IPS-18a (cell line): ENCODE data around the gene ARMH3.

ENCODE experiments used
- H3K27ac ChIP-seq: one replicate; pipeline ENCODE4 v1.5.1; 2013; ENCODE audit warnings: low read length
- H3K27me3 ChIP-seq: one replicate; pipeline ENCODE4 v1.6.1; 2013; ENCODE audit warnings: mild to moderate bottlenecking, low read length; ENCODE audit not compliant: control insufficient read depth, insufficient read depth
- H3K36me3 ChIP-seq: one replicate; pipeline ENCODE4 v1.6.1; 2013; ENCODE audit warnings: low read depth, low read length; ENCODE audit not compliant: control insufficient read depth
- H3K4me1 ChIP-seq: one replicate; pipeline ENCODE4 v1.6.1; 2013; ENCODE audit warnings: low read depth, low read length; ENCODE audit not compliant: control insufficient read depth
- H3K4me3 ChIP-seq: one replicate; pipeline ENCODE4 v1.5.1; 2013; ENCODE audit warnings: low read length
- H3K9ac ChIP-seq: one replicate; pipeline ENCODE4 v1.6.1; 2013; ENCODE audit warnings: mild to moderate bottlenecking, low read length, moderate library complexity
- H3K9me3 ChIP-seq: one replicate; pipeline ENCODE4 v1.6.1; 2013; ENCODE audit warnings: low read depth, low read length; ENCODE audit not compliant: control insufficient read depth

ARMH3 gene

GRCh38 chr10:101840741-101841453 is 215.1 kb downstream of the ARMH3 start:
- peak overlapping the region; percentile 38 for H3K9ac ChIP-seq
- H3K4me1 ChIP-seq: peaks cover 11% of the 10 kb centered on the region
- H3K4me3 ChIP-seq: peak overlapping the region; percentile 78
- no peak overlapping the region for H3K27ac ChIP-seq
- H3K27me3 ChIP-seq: peaks cover 23% of the 10 kb centered on the region
- H3K36me3 ChIP-seq: no peaks in the 10 kb centered on the region
- H3K9me3 ChIP-seq: no peaks in the 10 kb centered on the region

- Histone ChIP-seq H3K9ac (peak overlapping the region; percentile 38), H3K9me3 (no peaks in the 10 kb centered on the region), H3K4me3 (peak overlapping the region; percentile 78), H3K27ac (no peak overlapping the region), H3K4me1 (peaks cover 11% of the 10 kb centered on the region), H3K36me3 (no peaks in the 10 kb centered on the region), H3K27me3 (peaks cover 23% of the 10 kb centered on the region)
Measured at GRCh38 chr10:101840102-101840684, 215.8 kb downstream of the ARMH3 start.

DNA sequence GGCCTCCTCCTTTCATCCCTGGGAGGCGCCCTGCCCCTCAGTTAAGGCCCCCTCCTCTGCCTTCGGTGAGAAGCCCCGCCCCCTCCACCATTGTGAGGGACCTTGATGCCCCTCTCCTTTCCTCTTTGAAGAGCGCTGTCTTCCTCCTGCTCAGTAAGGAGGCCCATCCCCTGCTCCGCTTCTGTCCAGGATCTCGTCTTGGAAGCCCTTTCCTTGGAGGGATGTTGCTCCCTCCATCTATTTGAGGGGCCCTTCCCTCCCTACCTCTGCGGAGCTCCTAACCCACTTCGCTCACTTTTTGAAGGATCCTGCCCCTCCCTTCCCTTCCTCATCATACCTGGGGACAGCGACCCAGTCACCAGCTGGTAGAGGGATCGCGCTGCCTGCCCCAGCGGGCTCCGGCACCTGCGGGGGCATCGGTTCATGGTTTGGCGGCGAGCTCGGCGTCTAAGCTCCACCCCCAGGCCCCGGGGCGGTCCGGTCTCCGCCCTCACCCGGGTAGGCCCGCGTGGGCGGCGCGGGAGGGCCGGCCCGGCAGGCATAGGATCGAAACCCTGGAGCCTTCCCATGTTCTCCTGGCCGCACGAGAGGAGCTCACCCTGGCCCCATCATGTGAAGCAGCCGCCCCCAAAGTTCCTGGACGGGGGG is 216.4 kb downstream of the ARMH3 start:
- peaks cover 11% of the 10 kb centered on the region for H3K4me1 ChIP-seq
- peaks cover 23% of the 10 kb centered on the region for H3K27me3 ChIP-seq
- H3K9ac ChIP-seq: peak overlapping the region; percentile 38
- H3K27ac ChIP-seq: no peak overlapping the region
- no peaks in the 10 kb centered on the region for H3K36me3 ChIP-seq
- no peaks in the 10 kb centered on the region for H3K9me3 ChIP-seq
- H3K4me3 ChIP-seq: peak overlapping the region; percentile 78

DNA sequence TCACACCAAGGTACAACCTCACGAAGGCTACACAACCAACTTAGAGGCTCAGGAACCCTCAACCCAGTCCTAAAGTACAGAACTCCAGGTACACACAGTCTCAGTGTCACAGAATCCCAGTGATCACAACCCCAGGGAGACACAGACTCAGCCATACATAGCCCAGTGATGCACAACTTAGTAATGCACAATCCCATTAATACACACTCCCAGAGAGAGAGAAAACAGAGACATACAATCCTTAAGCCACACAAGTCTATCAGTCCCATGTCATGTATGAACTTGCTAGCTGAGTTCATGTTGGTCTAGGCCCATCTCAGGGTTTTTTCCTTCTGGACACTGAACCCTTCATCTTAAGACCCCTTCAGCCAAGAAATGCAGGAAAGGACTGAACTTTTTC is 217.0 kb downstream of the ARMH3 start:
- Histone ChIP-seq H3K4me1 (peaks cover 8% of the 10 kb centered on the region), H3K9ac (no peak overlapping the region), H3K27ac (no peak overlapping the region), H3K36me3 (no peaks in the 10 kb centered on the region), H3K9me3 (no peaks in the 10 kb centered on the region), H3K4me3 (peak overlapping the region; percentile 78), H3K27me3 (peaks cover 23% of the 10 kb centered on the region)

- Histone ChIP-seq H3K36me3 (no peaks in the 10 kb centered on the region), H3K27me3 (peaks cover 23% of the 10 kb centered on the region), H3K9ac (no peak overlapping the region), H3K27ac (no peak overlapping the region), H3K4me1 (peaks cover 8% of the 10 kb centered on the region), H3K9me3 (no peaks in the 10 kb centered on the region), H3K4me3 (peak overlapping the region; percentile 78)
Measured at GRCh38 chr10:101838416-101838970, 217.5 kb downstream of the ARMH3 start.

DNA sequence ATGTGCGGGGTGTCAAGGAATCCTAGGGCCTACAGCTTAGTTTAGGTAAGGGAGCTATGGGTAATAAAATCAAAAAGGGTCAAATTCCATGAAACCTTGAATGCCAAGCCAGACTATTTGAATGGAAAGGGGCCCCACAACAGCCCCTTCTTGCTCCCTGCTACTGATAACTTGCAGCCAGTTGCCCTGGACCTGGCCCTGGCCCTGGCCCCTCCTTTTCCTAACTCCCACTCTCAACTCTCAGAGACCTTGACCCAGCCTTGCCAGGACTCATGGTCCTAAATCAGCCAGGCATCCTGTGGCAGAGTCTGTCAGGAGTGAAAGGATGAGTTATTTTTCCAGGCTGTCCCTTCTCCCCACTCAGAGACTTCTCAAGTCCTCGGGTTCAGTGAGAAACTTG is 218.2 kb downstream of the ARMH3 start:
- H3K9ac ChIP-seq: no peak overlapping the region
- H3K27me3 ChIP-seq: peaks cover 16% of the 10 kb centered on the region
- no peak overlapping the region for H3K27ac ChIP-seq

GRCh38 chr10:101835362-101835761 is 220.6 kb downstream of the ARMH3 start:
- Histone ChIP-seq H3K27ac (no peak overlapping the region), H3K27me3 (no peaks in the 10 kb centered on the region), H3K9ac (no peak overlapping the region), H3K9me3 (no peaks in the 10 kb centered on the region), H3K4me1 (peaks cover 8% of the 10 kb centered on the region), H3K36me3 (no peaks in the 10 kb centered on the region), H3K4me3 (no peak overlapping the region)

More for the DNA sequence above, 218.2 kb downstream of the ARMH3 start:
- no peak overlapping the region for H3K4me3 ChIP-seq
- H3K36me3 ChIP-seq: no peaks in the 10 kb centered on the region
- peaks cover 8% of the 10 kb centered on the region for H3K4me1 ChIP-seq
- H3K9me3 ChIP-seq: no peaks in the 10 kb centered on the region

GRCh38 chr10:101834341-101834740 is 221.6 kb downstream of the ARMH3 start:
- H3K27ac ChIP-seq: no peak overlapping the region
- H3K4me3 ChIP-seq: no peak overlapping the region
- peaks cover 4% of the 10 kb centered on the region for H3K4me1 ChIP-seq
- H3K27me3 ChIP-seq: no peaks in the 10 kb centered on the region
- H3K9me3 ChIP-seq: no peaks in the 10 kb centered on the region
- H3K36me3 ChIP-seq: no peaks in the 10 kb centered on the region
- no peak overlapping the region for H3K9ac ChIP-seq

GRCh38 chr10:101833466-101833865 is 222.5 kb downstream of the ARMH3 start:
- no peaks in the 10 kb centered on the region for H3K36me3 ChIP-seq
- no peak overlapping the region for H3K4me3 ChIP-seq
- no peaks in the 10 kb centered on the region for H3K27me3 ChIP-seq
- H3K9me3 ChIP-seq: no peaks in the 10 kb centered on the region
- H3K4me1 ChIP-seq: peaks cover 4% of the 10 kb centered on the region
- no peak overlapping the region for H3K9ac ChIP-seq
- no peak overlapping the region for H3K27ac ChIP-seq

- no peak overlapping the region for H3K27ac ChIP-seq
- H3K4me3 ChIP-seq: no peak overlapping the region
- H3K27me3 ChIP-seq: no peaks in the 10 kb centered on the region
- no peaks in the 10 kb centered on the region for H3K9me3 ChIP-seq
- no peaks in the 10 kb centered on the region for H3K36me3 ChIP-seq
- H3K9ac ChIP-seq: no peak overlapping the region
- peaks cover 4% of the 10 kb centered on the region for H3K4me1 ChIP-seq
Measured at GRCh38 chr10:101832325-101832771, 223.6 kb downstream of the ARMH3 start.

DNA sequence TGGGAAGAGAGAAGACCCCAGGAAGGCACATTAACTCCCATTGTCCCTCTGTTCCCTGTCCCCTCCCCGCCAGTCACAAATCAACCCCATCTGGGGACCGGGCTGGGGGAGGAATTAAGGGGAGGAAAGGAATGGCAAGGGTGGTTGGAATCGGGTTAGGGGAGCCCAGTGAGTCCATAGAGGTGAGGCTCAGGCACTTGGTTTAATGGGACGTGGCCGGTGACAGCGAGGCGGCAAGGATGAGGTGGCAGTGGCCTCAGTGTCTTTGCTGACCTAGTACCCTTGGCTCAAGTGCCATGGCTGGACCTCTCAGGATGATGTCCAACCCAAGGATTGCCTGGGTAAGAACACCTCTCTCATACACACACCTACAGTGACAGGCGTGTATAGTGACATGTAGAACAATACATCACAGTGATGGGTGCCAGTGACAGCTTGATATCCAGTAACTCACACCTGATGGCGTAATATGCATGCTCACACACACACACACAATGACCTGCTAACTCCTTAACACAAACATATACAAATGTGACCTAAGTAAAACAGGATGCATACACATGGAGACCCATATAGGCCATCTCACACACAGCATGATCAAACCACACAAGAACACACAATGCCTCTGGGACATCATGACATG is 224.7 kb downstream of the ARMH3 start:
- Histone ChIP-seq H3K27me3 (no peaks in the 10 kb centered on the region), H3K4me1 (peaks cover 4% of the 10 kb centered on the region), H3K9me3 (no peaks in the 10 kb centered on the region), H3K36me3 (no peaks in the 10 kb centered on the region), H3K4me3 (peak overlapping the region; percentile 44), H3K9ac (no peak overlapping the region), H3K27ac (no peak overlapping the region)
